ENCODE results near the gene UBE2D2.
A peak's percentile ranks its signal among the peaks of the same experiment; 100 is the strongest.

The UBE2D2 gene

GRCh38 chr5:139636975-139637408, 75.9 kb downstream of the UBE2D2 start:
- no peak for DNase-seq

GRCh38 chr5:139637438-139638089, 76.4 kb downstream of the UBE2D2 start:
- DNase-seq = peak in 1 of 2 experiments; percentile 20

- DNase-seq = no peak
These were observed 77.1 kb downstream of the UBE2D2 start for GRCh38 chr5:139638090-139638735.

- DNase-seq = no peak
These were observed 77.8 kb downstream of the UBE2D2 start for GRCh38 chr5:139638736-139639618.

GRCh38 chr5:139639619-139640380, 78.7 kb downstream of the UBE2D2 start:
- no peak for DNase-seq

- DNase-seq = no peak
These were observed 79.4 kb downstream of the UBE2D2 start for GRCh38 chr5:139640421-139641115.

- DNase-seq = no peak
These were observed 80.3 kb downstream of the UBE2D2 start for GRCh38 chr5:139641116-139642080.

GRCh38 chr5:139642213-139642612, 81.1 kb downstream of the UBE2D2 start:
- no peak for DNase-seq

GRCh38 chr5:139642891-139643871, 82.0 kb downstream of the UBE2D2 start:
- no peak for DNase-seq

- no peak for DNase-seq
These were observed 82.9 kb downstream of the UBE2D2 start for GRCh38 chr5:139644001-139644456.

GRCh38 chr5:139644646-139645429, 83.7 kb downstream of the UBE2D2 start:
- no peak for DNase-seq

- no peak for DNase-seq
These were observed 84.3 kb downstream of the UBE2D2 start for GRCh38 chr5:139645430-139645871.

GRCh38 chr5:139646111-139646510, 85.0 kb downstream of the UBE2D2 start:
- DNase-seq = no peak

- no peak for DNase-seq
These were observed 85.9 kb downstream of the UBE2D2 start for GRCh38 chr5:139646912-139647505.

- DNase-seq = no peak
These were observed 86.5 kb downstream of the UBE2D2 start for GRCh38 chr5:139647506-139648204.

- peak; percentile 30 to 37 for DNase-seq
These were observed 87.3 kb downstream of the UBE2D2 start, which contains the start of gene CXXC5 for GRCh38 chr5:139648205-139649081. Gene CXXC5, plus strand, starts transcription at chr5:139648349. Its CDS starts 32,175 bp downstream, at chr5:139680524.

All from activated CD4-positive, alpha-beta T cell treated with anti-CD3 and anti-CD28 coated beads, Interleukin-2, amount 50 U/mL, for 4 hours (primary cell).